ENCODE results near the gene CT47A1. TPM values are rescaled to one million over a fixed set of nuclear protein-coding genes. Genes with fewer than 3 reads are reported as not detected.
"Not testable (repeated sequence)": the region's sequence is repeated elsewhere in the genome, so short reads cannot be mapped to it uniquely, and the experiment has no call there.

The CT47A1 gene
- total and polyA plus RNA-seq, 9 donors, result not detected

DNA sequence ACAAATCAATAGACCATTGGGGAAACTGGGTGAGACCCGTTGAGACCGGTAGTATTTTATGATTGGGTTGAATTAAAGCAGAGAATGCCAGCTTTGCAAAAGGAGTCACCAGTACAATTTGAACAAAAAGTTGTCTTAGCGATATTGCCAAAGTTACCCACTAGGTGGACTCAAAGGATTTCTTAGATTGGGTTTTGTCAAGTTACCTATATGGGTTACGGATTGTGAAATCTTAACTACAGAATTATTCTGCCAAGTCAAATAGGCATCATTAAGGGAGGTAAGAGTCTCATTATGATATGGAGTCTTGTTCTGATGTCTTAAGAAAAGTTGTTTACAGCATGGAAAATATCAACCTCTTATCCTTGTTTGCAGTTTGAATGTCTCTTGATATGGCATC is 15.0 kb upstream of the CT47A1 start:
- 60 to 63% (median 63%) methylated on average over 4 of the region's 4 CpGs for WGBS, 3 donors
- H3K9me3 ChIP-seq, result no peaks in the 10 kb centered on the region
- no peak for DNase-seq
- no peaks in the 10 kb centered on the region for H3K4me1 ChIP-seq (ENCODE audit: insufficient read depth)
- H3K4me3 ChIP-seq, result no peak overlapping the region
- no peaks in the 10 kb centered on the region for H3K27me3 ChIP-seq
- TF ChIP-seq EP300 (IDR thresholded peaks at IDR 0.05) (no peak), POLR2A (IDR thresholded peaks at IDR 0.05) (no peak)
- TF ChIP-seq, protein P1, sequence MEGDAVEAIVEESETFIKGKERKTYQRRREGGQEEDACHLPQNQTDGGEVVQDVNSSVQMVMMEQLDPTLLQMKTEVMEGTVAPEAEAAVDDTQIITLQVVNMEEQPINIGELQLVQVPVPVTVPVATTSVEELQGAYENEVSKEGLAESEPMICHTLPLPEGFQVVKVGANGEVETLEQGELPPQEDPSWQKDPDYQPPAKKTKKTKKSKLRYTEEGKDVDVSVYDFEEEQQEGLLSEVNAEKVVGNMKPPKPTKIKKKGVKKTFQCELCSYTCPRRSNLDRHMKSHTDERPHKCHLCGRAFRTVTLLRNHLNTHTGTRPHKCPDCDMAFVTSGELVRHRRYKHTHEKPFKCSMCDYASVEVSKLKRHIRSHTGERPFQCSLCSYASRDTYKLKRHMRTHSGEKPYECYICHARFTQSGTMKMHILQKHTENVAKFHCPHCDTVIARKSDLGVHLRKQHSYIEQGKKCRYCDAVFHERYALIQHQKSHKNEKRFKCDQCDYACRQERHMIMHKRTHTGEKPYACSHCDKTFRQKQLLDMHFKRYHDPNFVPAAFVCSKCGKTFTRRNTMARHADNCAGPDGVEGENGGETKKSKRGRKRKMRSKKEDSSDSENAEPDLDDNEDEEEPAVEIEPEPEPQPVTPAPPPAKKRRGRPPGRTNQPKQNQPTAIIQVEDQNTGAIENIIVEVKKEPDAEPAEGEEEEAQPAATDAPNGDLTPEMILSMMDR (IDR thresholded peaks at IDR 0.05), result no peak
- H3K27ac ChIP-seq, result no peak overlapping the region
- intact Hi-C loops (cut with DNase I), result no loop called here
- H3K36me3 ChIP-seq, result no peaks in the 10 kb centered on the region

DNA sequence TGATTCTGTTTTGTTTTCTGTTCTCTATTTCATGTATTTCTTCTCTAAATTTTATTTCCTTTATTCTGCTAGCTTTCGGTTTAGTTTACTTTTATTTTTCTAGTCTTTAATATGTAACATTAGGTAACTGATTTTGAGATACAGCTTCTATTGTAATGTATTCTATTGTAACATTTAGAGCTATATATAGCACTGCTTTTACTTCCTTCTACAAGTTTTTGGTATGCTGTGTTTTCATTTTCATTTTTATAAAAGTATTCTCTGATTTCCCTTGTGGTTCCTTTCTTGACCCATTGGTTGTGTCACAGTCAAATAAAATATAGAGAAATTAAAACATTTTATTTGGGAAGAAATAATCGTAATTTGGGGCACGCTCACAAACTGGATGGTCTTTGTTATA is 13.9 kb upstream of the CT47A1 start:
- WGBS, 3 donors, result 73 to 78% (median 73%) methylated on average over 3 of the region's 3 CpGs
- no peak for DNase-seq
- Histone ChIP-seq H3K4me1 (ENCODE audit: insufficient read depth) (no peaks in the 10 kb centered on the region), H3K27me3 (no peaks in the 10 kb centered on the region), H3K9me3 (no peaks in the 10 kb centered on the region), H3K36me3 (no peaks in the 10 kb centered on the region), H3K4me3 (no peak overlapping the region), H3K27ac (no peak overlapping the region)
- TF ChIP-seq POLR2A (IDR thresholded peaks at IDR 0.05) (no peak), EP300 (IDR thresholded peaks at IDR 0.05) (no peak)
- TF ChIP-seq, protein P1 (IDR thresholded peaks at IDR 0.05), result no peak
- intact Hi-C loops (cut with DNase I), result no loop called here

DNA sequence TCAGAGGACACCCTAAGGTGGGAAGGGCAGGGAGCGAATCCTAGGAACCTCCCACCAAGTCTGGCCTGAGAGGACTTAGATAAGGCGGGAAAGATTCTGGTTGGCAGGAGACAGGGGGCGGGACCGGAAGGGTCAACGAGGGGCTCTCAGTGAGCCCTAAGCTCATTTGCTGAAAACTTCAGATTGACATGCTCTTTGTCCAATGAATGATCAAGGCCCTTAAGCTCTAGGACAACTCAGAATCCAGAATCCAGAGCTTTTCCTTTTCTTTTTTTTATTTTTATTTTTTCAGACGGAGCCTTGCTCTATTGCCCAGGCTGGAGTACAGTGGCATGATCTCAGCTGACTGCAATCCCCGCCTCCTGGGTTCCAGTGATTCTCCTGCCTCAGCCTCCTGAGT is 29.1 kb downstream of the CT47A1 start, which contains the start of gene CT47A7:
Gene CT47A7, minus strand, starts transcription at position 101 of the 400 bp plus-strand sequence. CDS start 255 bp downstream, outside the sequence.
- intact Hi-C loops (cut with DNase I); H3K9me3 ChIP-seq; H3K36me3 ChIP-seq; H3K27ac ChIP-seq; DNase-seq; H3K4me3 ChIP-seq; H3K27me3 ChIP-seq; H3K4me1 ChIP-seq (ENCODE audit: insufficient read depth): not testable (repeated sequence)
- WGBS, 3 donors, result no CpG with 5 or more reads among the region's 7 CpGs

Small RNA genes lying within 50 kb of the gene (small RNA-seq; reads per million reads assigned to genes)
- not detected for gene AL670379.1
- not detected for gene AL670379.10
- gene AL670379.11, result not detected
- gene AL670379.12, result not detected
- not detected for gene AL670379.2
- not detected for gene AL670379.3
- not detected for gene AL670379.4
- gene AL670379.5, result not detected
- gene AL670379.6, result not detected
- not detected for gene AL670379.7
- gene AL670379.8, result not detected
- not detected for gene AL670379.9

Other genes starting within 250 kb of the CT47A1 start
- not detected for gene CT47B1, start 109.9 kb downstream of the CT47A1 start, total RNA-seq
- not detected for gene CT47B1, start 109.9 kb downstream of the CT47A1 start, polyA plus RNA-seq
- not detected for gene CT47A11, start 48.6 kb downstream of the CT47A1 start, total RNA-seq
- not detected for gene CT47A11, start 48.6 kb downstream of the CT47A1 start, polyA plus RNA-seq
- not detected for gene CT47A10, start 43.7 kb downstream of the CT47A1 start, total RNA-seq
- gene CT47A10, start 43.7 kb downstream of the CT47A1 start, polyA plus RNA-seq, result not detected
- not detected for gene CT47A9, start 38.9 kb downstream of the CT47A1 start, total RNA-seq
- gene CT47A9, start 38.9 kb downstream of the CT47A1 start, polyA plus RNA-seq, result not detected
- not detected for gene CT47A8, start 34.0 kb downstream of the CT47A1 start, total RNA-seq
- gene CT47A8, start 34.0 kb downstream of the CT47A1 start, polyA plus RNA-seq, result not detected
- gene CT47A7, start 29.2 kb downstream of the CT47A1 start, total RNA-seq, result not detected
- not detected for gene CT47A7, start 29.2 kb downstream of the CT47A1 start, polyA plus RNA-seq
- not detected for gene CT47A6, start 24.3 kb downstream of the CT47A1 start, total RNA-seq
- gene CT47A6, start 24.3 kb downstream of the CT47A1 start, polyA plus RNA-seq, result not detected
- gene CT47A5, start 19.4 kb downstream of the CT47A1 start, total RNA-seq, result not detected
- gene CT47A5, start 19.4 kb downstream of the CT47A1 start, polyA plus RNA-seq, result not detected
- not detected for gene CT47A4, start 14.6 kb downstream of the CT47A1 start, total RNA-seq
- gene CT47A4, start 14.6 kb downstream of the CT47A1 start, polyA plus RNA-seq, result not detected
- gene CT47A3, start 9.7 kb downstream of the CT47A1 start, total RNA-seq, result not detected
- gene CT47A3, start 9.7 kb downstream of the CT47A1 start, polyA plus RNA-seq, result not detected
- not detected for gene CT47A2, start 4.8 kb downstream of the CT47A1 start, total RNA-seq
- gene CT47A2, start 4.8 kb downstream of the CT47A1 start, polyA plus RNA-seq, result not detected
- 1 to 10 TPM in 1 of 7 donors, under 1 TPM in 6; 0.43 to 1.4 (median 0.60) TPM for gene GLUD2, start 61.9 kb upstream of the CT47A1 start, total RNA-seq
- gene GLUD2, start 61.9 kb upstream of the CT47A1 start, polyA plus RNA-seq, result under 1 TPM; 0.22 to 0.83 TPM

All from ovary (tissue), 9 donors.